ACHN (cell line): Measurements from ENCODE around the gene SPAG6.
"Not testable (repeated sequence)": the region's sequence is repeated elsewhere in the genome, so short reads cannot be mapped to it uniquely, and the experiment has no call there.

Source experiments
- DNase-seq: peaks from one replicate; pipeline ENCODE4 v3.0.0-alpha.2; 2015
- in situ Hi-C: cut with HindIII; loops from 2 replicates; pipeline ENCODE4 v1.10.0; 2017; ENCODE audit warnings: low sequenced_read_pairs, low pct_ligation_motif_present, low pct_unique_long_range_greater_than_20kb

SPAG6 gene

GRCh38 chr10:22345301-22346095 lies at the start of gene SPAG6:
Gene SPAG6, plus strand, starts transcription at chr10:22345496. Its CDS starts 116 bp downstream, at chr10:22345612.
- in situ Hi-C loops, result no loop called here
- peak; percentile 39 for DNase-seq

GRCh38 chr10:22301193-22301592 lies 44.1 kb upstream of the SPAG6 start:
- in situ Hi-C loops, result no loop called here
- no peak for DNase-seq

- DNase-seq, result no peak
- in situ Hi-C loops, result no loop called here
These were observed 41.8 kb upstream of the SPAG6 start for GRCh38 chr10:22303461-22303860.

GRCh38 chr10:22305721-22306120 lies 39.6 kb upstream of the SPAG6 start:
- no peak for DNase-seq
- in situ Hi-C loops, result no loop called here

GRCh38 chr10:22308390-22308789 lies 36.9 kb upstream of the SPAG6 start:
- no peak for DNase-seq
- in situ Hi-C loops, result no loop called here

GRCh38 chr10:22309180-22310000 lies 35.9 kb upstream of the SPAG6 start:
- no peak for DNase-seq
- in situ Hi-C loops, result no loop called here

- DNase-seq, in situ Hi-C loops: not testable (repeated sequence)
These were observed 35.3 kb upstream of the SPAG6 start for GRCh38 chr10:22310012-22310411.

GRCh38 chr10:22310928-22311327 lies 34.4 kb upstream of the SPAG6 start:
- in situ Hi-C loops, result no loop called here

GRCh38 chr10:22314852-22315251 lies 30.4 kb upstream of the SPAG6 start:
- no peak for DNase-seq
- in situ Hi-C loops, result no loop called here

More at GRCh38 chr10:22310928-22311327, 34.4 kb upstream of the SPAG6 start:
- DNase-seq, result no peak

GRCh38 chr10:22315455-22316285 lies 29.6 kb upstream of the SPAG6 start:
- peak; percentile 8 for DNase-seq
- in situ Hi-C loops, result no loop called here

- peak; percentile 81 for DNase-seq
These were observed 28.8 kb upstream of the SPAG6 start, which contains the start of gene COMMD3 for GRCh38 chr10:22316286-22317075. Gene COMMD3, plus strand, starts transcription at chr10:22316388. Its CDS starts 30 bp downstream, at chr10:22316418.

GRCh38 chr10:22317076-22317370 lies 28.3 kb upstream of the SPAG6 start:
- in situ Hi-C loops, result no loop called here
- no peak for DNase-seq

More at GRCh38 chr10:22316286-22317075, 28.8 kb upstream of the SPAG6 start, which contains the start of gene COMMD3:
- in situ Hi-C loops, result no loop called here

- no peak for DNase-seq
- in situ Hi-C loops, result no loop called here
These were observed 27.3 kb upstream of the SPAG6 start for GRCh38 chr10:22317771-22318565.

GRCh38 chr10:22318772-22319171 lies 26.5 kb upstream of the SPAG6 start:
- in situ Hi-C loops, result no loop called here
- DNase-seq, result no peak

GRCh38 chr10:22319547-22319979 lies 25.7 kb upstream of the SPAG6 start:
- in situ Hi-C loops, result no loop called here

GRCh38 chr10:22319980-22320558 lies 25.2 kb upstream of the SPAG6 start:
- in situ Hi-C loops, result no loop called here
- peak; percentile 8 for DNase-seq

More at GRCh38 chr10:22319547-22319979, 25.7 kb upstream of the SPAG6 start:
- DNase-seq, result no peak

GRCh38 chr10:22320591-22321155 lies 24.6 kb upstream of the SPAG6 start, which contains the start of gene BMI1:
Gene BMI1, plus strand, starts transcription at chr10:22321099. Its CDS starts 5,351 bp downstream, at chr10:22326450.
- DNase-seq, result peak; percentile 74
- in situ Hi-C loops, result no loop called here
